Bronchial epithelial cell (primary cell): ENCODE results near the gene SLFN12. TPM values are rescaled to one million over a fixed set of nuclear protein-coding genes. Genes with fewer than 3 reads are reported as not detected.
"Not testable (repeated sequence)": the region's sequence is repeated elsewhere in the genome, so short reads cannot be mapped to it uniquely, and the experiment has no call there.

Source experiments
- DNase-seq: peaks from one replicate; pipeline ENCODE4 v3.0.0-alpha.2; 2010; ENCODE audit warnings: low read depth
- FAIRE-seq: peaks from 2 replicates; lab custom pipeline; 2011; peaks lifted over from hg19 to GRCh38; lab: Jason Lieb, UNC
- H3K27me3 ChIP-seq: 2 replicates; pipeline ENCODE4 v1.5.1; 2011; ENCODE audit warnings: low read length; ENCODE audit not compliant: control insufficient read depth, insufficient read depth
- H3K36me3 ChIP-seq: 2 replicates; pipeline ENCODE4 v1.5.1; 2011; ENCODE audit warnings: low read length; ENCODE audit not compliant: control insufficient read depth, insufficient read depth
- H3K4me3 ChIP-seq: 2 replicates; pipeline ENCODE4 v1.5.1; 2011; ENCODE audit warnings: mild to moderate bottlenecking, low read depth, low read length, control low read depth
- total RNA-seq: library from RNA; depleted of rRNA; stranded (reverse); fragments of >200 nt; gene quantifications from 2 replicates; pipeline ENCODE4 v1.2.1, GENCODE V29; 2014
- TF ChIP-seq, protein P1 (sequence below): IDR thresholded peaks from 2 replicates; pipeline ENCODE4 v1.5.1; 2011; ENCODE audit warnings: mild to moderate bottlenecking, moderate library complexity, low read length, control low read depth, inconsistent platforms; ENCODE audit not compliant: insufficient read depth, severe bottlenecking

The SLFN12 gene
- total RNA-seq, 1 donor from 2014 or later: 4.2 TPM

DNA sequence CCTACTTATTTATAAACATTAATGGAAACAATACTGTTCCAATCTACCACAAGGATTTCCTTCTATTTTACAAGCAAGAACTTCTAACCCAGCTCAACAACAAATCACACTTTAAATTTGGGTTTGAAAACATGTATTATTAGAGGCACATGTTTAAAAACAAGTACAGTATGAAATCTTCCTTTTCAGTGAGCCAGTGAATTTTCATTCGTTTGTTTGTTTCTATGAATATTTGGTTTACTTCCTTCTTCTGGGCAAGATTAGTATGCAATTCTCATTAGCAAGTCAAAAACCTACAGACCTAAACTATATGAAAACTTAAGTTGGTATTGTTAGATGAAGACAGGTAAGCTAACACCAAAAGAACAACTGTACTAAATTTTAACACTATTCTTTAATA, 25.7 kb downstream of the SLFN12 start:
- no peak for FAIRE-seq
- Histone ChIP-seq H3K4me3 (no peak overlapping the region), H3K36me3 (no peaks in the 10 kb centered on the region), H3K27me3 (no peaks in the 10 kb centered on the region)
- TF ChIP-seq, protein P1, sequence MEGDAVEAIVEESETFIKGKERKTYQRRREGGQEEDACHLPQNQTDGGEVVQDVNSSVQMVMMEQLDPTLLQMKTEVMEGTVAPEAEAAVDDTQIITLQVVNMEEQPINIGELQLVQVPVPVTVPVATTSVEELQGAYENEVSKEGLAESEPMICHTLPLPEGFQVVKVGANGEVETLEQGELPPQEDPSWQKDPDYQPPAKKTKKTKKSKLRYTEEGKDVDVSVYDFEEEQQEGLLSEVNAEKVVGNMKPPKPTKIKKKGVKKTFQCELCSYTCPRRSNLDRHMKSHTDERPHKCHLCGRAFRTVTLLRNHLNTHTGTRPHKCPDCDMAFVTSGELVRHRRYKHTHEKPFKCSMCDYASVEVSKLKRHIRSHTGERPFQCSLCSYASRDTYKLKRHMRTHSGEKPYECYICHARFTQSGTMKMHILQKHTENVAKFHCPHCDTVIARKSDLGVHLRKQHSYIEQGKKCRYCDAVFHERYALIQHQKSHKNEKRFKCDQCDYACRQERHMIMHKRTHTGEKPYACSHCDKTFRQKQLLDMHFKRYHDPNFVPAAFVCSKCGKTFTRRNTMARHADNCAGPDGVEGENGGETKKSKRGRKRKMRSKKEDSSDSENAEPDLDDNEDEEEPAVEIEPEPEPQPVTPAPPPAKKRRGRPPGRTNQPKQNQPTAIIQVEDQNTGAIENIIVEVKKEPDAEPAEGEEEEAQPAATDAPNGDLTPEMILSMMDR: no peak
- no peak for DNase-seq

DNA sequence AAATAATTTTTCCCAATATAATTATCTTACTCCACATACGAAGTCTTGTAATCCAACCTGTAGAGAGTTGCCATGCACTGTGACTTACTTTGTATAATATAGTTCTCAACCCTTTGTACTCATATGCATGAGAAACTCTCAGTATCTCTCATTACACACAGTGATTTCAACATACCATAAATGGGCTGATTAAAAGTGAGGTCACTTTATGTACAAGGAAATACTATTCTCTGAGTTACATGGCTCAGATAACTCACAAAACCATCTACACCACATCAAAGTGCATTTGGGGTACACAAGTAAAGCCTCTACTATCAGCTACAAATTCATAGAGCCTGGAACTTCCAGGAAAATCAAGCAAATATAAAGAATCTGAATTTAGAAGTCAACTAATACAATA, 27.9 kb downstream of the SLFN12 start:
- Histone ChIP-seq H3K4me3 (no peak overlapping the region), H3K36me3 (no peaks in the 10 kb centered on the region), H3K27me3 (no peaks in the 10 kb centered on the region)
- no peak for FAIRE-seq
- peak; percentile 62 for DNase-seq
- TF ChIP-seq, protein P1: no peak

DNA sequence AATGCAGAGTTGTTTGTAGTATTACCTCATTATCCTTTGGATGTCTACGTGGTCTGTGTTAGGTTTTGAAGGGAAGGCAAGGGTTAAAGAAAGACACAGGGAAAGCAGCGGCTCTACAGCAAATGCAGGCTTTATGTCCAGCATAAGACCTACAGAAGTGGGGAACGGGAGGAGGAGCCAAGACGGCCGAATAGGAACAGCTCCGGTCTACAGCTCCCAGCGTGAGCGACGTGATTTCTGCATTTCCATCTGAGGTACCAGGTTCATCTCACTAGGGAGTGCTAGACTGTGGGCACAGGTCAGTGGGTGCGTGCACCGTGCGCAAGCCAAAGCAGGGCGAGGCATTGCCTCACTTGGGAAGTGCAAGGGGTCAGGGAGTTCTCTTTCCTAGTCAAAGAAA, 38.5 kb downstream of the SLFN12 start:
- FAIRE-seq, DNase-seq, H3K36me3 ChIP-seq, H3K4me3 ChIP-seq, H3K27me3 ChIP-seq: not testable (repeated sequence)

DNA sequence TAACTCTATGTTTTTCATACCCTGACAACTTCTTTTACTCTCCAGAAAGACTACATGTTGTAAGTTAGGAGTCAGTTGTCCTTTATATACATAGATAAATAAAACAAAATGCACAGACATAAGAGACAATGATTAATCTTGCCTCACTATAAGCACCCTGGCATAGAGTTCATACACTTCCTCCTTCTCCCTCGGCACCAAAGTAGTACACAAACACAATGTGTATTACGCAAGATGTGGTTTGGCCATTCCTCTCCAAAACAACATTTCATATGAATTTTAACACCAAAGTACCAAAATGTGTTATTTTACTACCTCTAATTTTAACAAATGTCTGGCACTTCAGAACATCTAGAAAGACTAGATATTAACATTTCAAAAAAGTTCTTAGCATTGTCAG, 41.6 kb downstream of the SLFN12 start:
- Histone ChIP-seq H3K4me3 (no peak overlapping the region), H3K27me3 (peaks cover 6% of the 10 kb centered on the region), H3K36me3 (no peaks in the 10 kb centered on the region)
- TF ChIP-seq, protein P1: no peak
- FAIRE-seq (no peak), DNase-seq (peak; percentile 4)

DNA sequence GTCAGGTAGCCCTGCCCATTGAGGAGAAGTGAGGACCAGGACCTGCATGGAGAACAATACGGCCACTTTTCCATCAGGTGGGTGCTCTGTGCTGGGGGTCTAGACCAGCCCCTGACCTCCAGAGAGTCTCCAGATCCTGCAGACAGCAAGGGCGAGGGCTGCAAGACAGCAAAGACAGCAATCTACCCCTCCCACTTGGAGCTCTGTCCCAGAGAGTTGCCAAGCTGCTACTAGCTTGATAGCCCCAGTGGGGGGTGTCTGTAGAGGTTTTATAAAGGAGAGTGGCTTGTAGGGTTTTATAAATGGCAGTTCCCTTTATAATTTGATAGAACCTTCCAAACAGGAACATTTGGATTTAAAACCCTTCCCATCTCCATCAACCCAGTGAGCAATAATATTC, 42.1 kb downstream of the SLFN12 start:
- FAIRE-seq (no peak), DNase-seq (no peak)
- H3K4me3 ChIP-seq: no peak overlapping the region
- TF ChIP-seq, protein P1: no peak
- peaks cover 6% of the 10 kb centered on the region for H3K27me3 ChIP-seq
- H3K36me3 ChIP-seq: no peaks in the 10 kb centered on the region

DNA sequence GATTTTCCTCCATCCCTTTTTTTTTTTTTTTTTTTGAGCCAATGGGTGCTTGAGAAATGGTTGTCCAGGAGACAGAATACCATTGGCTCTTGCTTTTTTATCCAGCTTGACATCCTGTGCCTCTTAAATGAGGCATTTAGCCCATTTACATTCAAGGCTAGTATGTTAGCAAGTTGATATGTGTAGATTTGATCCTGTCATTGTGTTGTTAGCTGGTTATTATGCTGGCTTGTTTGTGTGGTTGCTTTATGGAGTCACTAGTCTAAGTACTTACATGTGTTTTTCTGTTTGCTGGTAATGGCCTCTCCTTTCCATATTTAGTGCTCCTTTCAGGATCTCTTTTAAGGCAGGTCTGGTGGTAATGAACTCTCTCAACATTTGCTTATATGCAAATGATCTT, 44.8 kb downstream of the SLFN12 start:
- TF ChIP-seq, protein P1: no peak
- no peak for FAIRE-seq
- peaks cover 6% of the 10 kb centered on the region for H3K27me3 ChIP-seq
- H3K4me3 ChIP-seq: no peak overlapping the region
- no peak for DNase-seq
- no peaks in the 10 kb centered on the region for H3K36me3 ChIP-seq
